Fibroblast of lung (primary cell): ENCODE results near the gene TBC1D2B. TPM values are rescaled to one million over a fixed set of nuclear protein-coding genes. Genes with fewer than 3 reads are reported as not detected.

ENCODE experiments used
- DNase-seq, 2 donors: peaks; one replicate each; pipeline versions ENCODE4 v3.0.0 to v3.0.0-alpha.2; 2010; ENCODE audit warnings: low read depth in 2 of 2
- H2AFZ ChIP-seq: 2 replicates; pipeline ENCODE4 v1.5.1; 2012; ENCODE audit warnings: low read length, control low read depth, inconsistent platforms
- H3K27ac ChIP-seq: 2 replicates; pipeline ENCODE4 v1.5.1; 2011; ENCODE audit warnings: low read length, control low read depth; ENCODE audit not compliant: insufficient read depth
- H3K27me3 ChIP-seq: 2 replicates; pipeline ENCODE4 v1.5.1; 2011; ENCODE audit warnings: mild to moderate bottlenecking, low read length; ENCODE audit not compliant: control insufficient read depth, insufficient read depth
- H3K36me3 ChIP-seq: 2 replicates; pipeline ENCODE4 v1.5.1; 2011; ENCODE audit warnings: low read length; ENCODE audit not compliant: control insufficient read depth, insufficient read depth
- H3K4me1 ChIP-seq: 2 replicates; pipeline ENCODE4 v1.5.1; 2011; ENCODE audit warnings: low read length; ENCODE audit not compliant: control insufficient read depth, insufficient read depth; ENCODE audit errors: extremely low read depth
- H3K4me2 ChIP-seq: 2 replicates; pipeline ENCODE4 v1.5.1; 2011; ENCODE audit warnings: low read length, control low read depth; ENCODE audit not compliant: insufficient read depth; ENCODE audit errors: extremely low read depth
- H3K4me3 ChIP-seq, 4 experiments: fragments of 200-600 bp in 1 of 4; sonication (generic) in 1 of 4; replicated peaks in 1 of 4; 2 replicates each; pipeline ENCODE4 v1.5.1; 2011 to 2016; ENCODE audit warnings: low read length in 4 of 4, low read depth in 3 of 4, mild to moderate bottlenecking in 3 of 4, control low read depth in 2 of 4, inconsistent platforms in 1 of 4, mixed read lengths in 1 of 4; ENCODE audit not compliant: insufficient read depth in 1 of 4; ENCODE audit errors: control extremely low read depth in 1 of 4
- H3K79me2 ChIP-seq: 2 replicates; pipeline ENCODE4 v1.5.1; 2012; ENCODE audit warnings: mild to moderate bottlenecking, low read length, inconsistent platforms; ENCODE audit not compliant: control insufficient read depth, insufficient read depth
- H3K9ac ChIP-seq: 2 replicates; pipeline ENCODE4 v1.5.1; 2011; ENCODE audit warnings: mild to moderate bottlenecking, low read length, control low read depth; ENCODE audit not compliant: insufficient read depth
- H3K9me3 ChIP-seq: 2 replicates; pipeline ENCODE4 v1.5.1; 2012; ENCODE audit warnings: low read depth, low read length; ENCODE audit not compliant: control insufficient read depth, insufficient read depth
- H4K20me1 ChIP-seq: 2 replicates; pipeline ENCODE4 v1.5.1; 2011; ENCODE audit warnings: low read length; ENCODE audit not compliant: control insufficient read depth, insufficient read depth; ENCODE audit errors: extremely low read depth
- CTCF ChIP-seq, 2 donors: IDR thresholded peaks in 1 of 2; conservative IDR thresholded peaks in 1 of 2; 1 replicate in 1 of 2; 2 replicates in 1 of 2; pipeline ENCODE4 v1.5.1; 2011 to 2012; ENCODE audit warnings: low read length in 2 of 2, control low read depth in 1 of 2, inconsistent platforms in 1 of 2, low read depth in 1 of 2, mild to moderate bottlenecking in 1 of 2
- EZH2 ChIP-seq: IDR thresholded peaks from 2 replicates; pipeline ENCODE4 v1.5.1; 2012; ENCODE audit warnings: low read length, control low read depth, mild to moderate bottlenecking; ENCODE audit errors: missing control alignments
- polyA plus RNA-seq, 2 donors: library from polyadenylated mRNA; depleted of rRNA in 1 of 2; stranded (reverse) in 1 of 2; unstranded in 1 of 2; fragments of >200 nt; gene quantifications; 2 replicates each; pipeline ENCODE4 v1.2.1, GENCODE V29; 2011 to 2012; ENCODE audit warnings: missing spikeins in 1 of 2
- total RNA-seq: library from RNA; depleted of rRNA; stranded (reverse); fragments of >200 nt; gene quantifications from 2 replicates; pipeline ENCODE4 v1.2.1, GENCODE V29; 2014

Gene TBC1D2B
- total and polyA plus RNA-seq, 2 donors (not counting 1 experiment from before 2014, with no cell fraction given), result 49.4 to 73.3 TPM

GRCh38 chr15:78088773-78089080, 11.2 kb upstream of the TBC1D2B start:
- TF ChIP-seq CTCF (conservative IDR thresholded peaks at IDR 0.05 in 1 of 2, IDR thresholded peaks at IDR 0.05 in 1 of 2; ENCODE audit: low read depth in 1 of 2, low read length in 2 of 2) (no peak), EZH2 (no peak)
- H3K4me1 ChIP-seq, result peaks cover 7% of the 10 kb centered on the region
- H3K27me3 ChIP-seq, result peaks cover 6% of the 10 kb centered on the region

GRCh38 chr15:78087951-78088772, 10.7 kb upstream of the TBC1D2B start:
- TF ChIP-seq EZH2, result no peak
- no peak for TF ChIP-seq CTCF (conservative IDR thresholded peaks at IDR 0.05 in 1 of 2, IDR thresholded peaks at IDR 0.05 in 1 of 2; ENCODE audit: low read depth in 1 of 2, low read length in 2 of 2)
- no peak for DNase-seq
- H4K20me1 ChIP-seq, result no peaks in the 10 kb centered on the region
- peaks cover 4% of the 10 kb centered on the region for H3K4me1 ChIP-seq
- H3K27me3 ChIP-seq, result peaks cover 6% of the 10 kb centered on the region
- H3K27ac ChIP-seq, result no peak overlapping the region
- H2AFZ ChIP-seq, result no peak overlapping the region
- no peaks in the 10 kb centered on the region for H3K36me3 ChIP-seq
- H3K4me3 ChIP-seq, result no peak overlapping the region
- no peak overlapping the region for H3K4me2 ChIP-seq
- no peaks in the 10 kb centered on the region for H3K79me2 ChIP-seq
- H3K9me3 ChIP-seq, result no peaks in the 10 kb centered on the region
- no peak overlapping the region for H3K9ac ChIP-seq

More at GRCh38 chr15:78088773-78089080, 11.2 kb upstream of the TBC1D2B start:
- Histone ChIP-seq H3K4me3 (no peak overlapping the region), H2AFZ (no peak overlapping the region), H4K20me1 (no peaks in the 10 kb centered on the region), H3K36me3 (no peaks in the 10 kb centered on the region), H3K9ac (no peak overlapping the region), H3K9me3 (no peaks in the 10 kb centered on the region), H3K79me2 (no peaks in the 10 kb centered on the region), H3K27ac (no peak overlapping the region), H3K4me2 (no peak overlapping the region)
- no peak for DNase-seq

GRCh38 chr15:78085928-78086327, 8.4 kb upstream of the TBC1D2B start:
- Histone ChIP-seq H2AFZ (no peak overlapping the region), H3K4me2 (no peak overlapping the region), H3K9me3 (no peaks in the 10 kb centered on the region), H3K79me2 (no peaks in the 10 kb centered on the region), H3K27me3 (peaks cover 1% of the 10 kb centered on the region), H3K27ac (no peak overlapping the region), H3K4me1 (no peaks in the 10 kb centered on the region), H4K20me1 (no peaks in the 10 kb centered on the region), H3K9ac (no peak overlapping the region), H3K36me3 (no peaks in the 10 kb centered on the region), H3K4me3 (no peak overlapping the region)
- no peak for TF ChIP-seq CTCF (conservative IDR thresholded peaks at IDR 0.05 in 1 of 2, IDR thresholded peaks at IDR 0.05 in 1 of 2; ENCODE audit: low read depth in 1 of 2, low read length in 2 of 2)
- TF ChIP-seq EZH2, result no peak
- peak; percentile 78 to 94 for DNase-seq
